Keratinocyte (primary cell): ENCODE measurements around the gene NAB1. TPM values are rescaled to one million over a fixed set of nuclear protein-coding genes. Genes with fewer than 3 reads are reported as not detected.

Experiments
- DNase-seq: peaks from one replicate; pipeline ENCODE4 v3.0.0-alpha.2; 2011; ENCODE audit warnings: low read depth, missing footprints, low spot score
- FAIRE-seq: peaks from 2 replicates; lab custom pipeline; 2011; peaks lifted over from hg19 to GRCh38; lab: Jason Lieb, UNC
- H2AFZ ChIP-seq: 2 replicates; pipeline ENCODE4 v1.6.0; 2012; ENCODE audit warnings: low read length, control low read depth, inconsistent platforms; ENCODE audit not compliant: control insufficient read depth
- H3K27ac ChIP-seq: 2 replicates; pipeline ENCODE4 v1.5.1; 2011; ENCODE audit warnings: low read length; ENCODE audit not compliant: control insufficient read depth, insufficient read depth
- H3K27me3 ChIP-seq: 3 replicates; pipeline ENCODE4 v1.6.0; 2011; ENCODE audit warnings: low read length; ENCODE audit not compliant: control insufficient read depth, insufficient read depth; ENCODE audit errors: extremely low read depth
- H3K36me3 ChIP-seq, 2 experiments: 2 replicates in 1 of 2; 3 replicates in 1 of 2; pipeline ENCODE4 v1.5.1; 2011; ENCODE audit warnings: low read length in 2 of 2, mild to moderate bottlenecking in 1 of 2; ENCODE audit not compliant: control insufficient read depth in 2 of 2, insufficient read depth in 2 of 2; ENCODE audit errors: extremely low read depth in 1 of 2
- H3K4me1 ChIP-seq: 3 replicates; pipeline ENCODE4 v1.5.1; 2011; ENCODE audit warnings: low read length; ENCODE audit not compliant: control insufficient read depth, insufficient read depth; ENCODE audit errors: extremely low read depth
- H3K4me2 ChIP-seq: 3 replicates; pipeline ENCODE4 v1.6.0; 2011; ENCODE audit warnings: low read depth, low read length; ENCODE audit not compliant: control insufficient read depth, insufficient read depth; ENCODE audit errors: extremely low read depth
- H3K4me3 ChIP-seq, 3 experiments: fragments of 200-600 bp in 1 of 3; sonication (generic) in 1 of 3; 2 replicates in 2 of 3; 3 replicates in 1 of 3; pipeline ENCODE4 v1.5.1; 2011 to 2016; ENCODE audit warnings: low read length in 3 of 3, mild to moderate bottlenecking in 3 of 3, control low read depth in 2 of 3, inconsistent platforms in 1 of 3, low read depth in 1 of 3, mixed read lengths in 1 of 3, mixed run types in 1 of 3, moderate library complexity in 1 of 3; ENCODE audit not compliant: control insufficient read depth in 2 of 3, insufficient read depth in 2 of 3; ENCODE audit errors: extremely low read depth in 1 of 3
- H3K79me2 ChIP-seq: 2 replicates; pipeline ENCODE4 v1.6.0; 2012; ENCODE audit warnings: low read length; ENCODE audit not compliant: control insufficient read depth, insufficient read depth
- H3K9ac ChIP-seq: 3 replicates; pipeline ENCODE4 v1.6.0; 2011; ENCODE audit warnings: low read length; ENCODE audit not compliant: control insufficient read depth, insufficient read depth; ENCODE audit errors: extremely low read depth
- H3K9me1 ChIP-seq: 3 replicates; pipeline ENCODE4 v1.6.0; 2011; ENCODE audit warnings: low read length; ENCODE audit not compliant: control insufficient read depth, insufficient read depth; ENCODE audit errors: extremely low read depth
- H3K9me3 ChIP-seq: 2 replicates; pipeline ENCODE4 v1.5.1; 2012; ENCODE audit warnings: low read depth, low read length; ENCODE audit not compliant: control insufficient read depth
- H4K20me1 ChIP-seq: 3 replicates; pipeline ENCODE4 v1.6.0; 2011; ENCODE audit warnings: low read length; ENCODE audit not compliant: control insufficient read depth, insufficient read depth; ENCODE audit errors: extremely low read depth
- EZH2 ChIP-seq: IDR thresholded peaks from one replicate; pipeline ENCODE4 v1.6.1; 2012; ENCODE audit warnings: inconsistent platforms, mild to moderate bottlenecking, low read length, moderate library complexity
- dilution Hi-C: fragments of 300-500 bp; cut with MboI; formaldehyde crosslinking; loops from one replicate; pipeline ENCODE4 v1.7.0; 2020; ENCODE audit warnings: low sequenced_read_pairs; ENCODE audit not compliant: extremely low pct_ligation_motif_present
- polyA plus RNA-seq, 5 experiments: library from polyadenylated mRNA; depleted of rRNA in 3 of 5; stranded (reverse) in 3 of 5; stranded (forward) in 1 of 5; unstranded in 1 of 5; fragments of >200 nt; gene quantifications; 1 replicate in 1 of 5; 2 replicates in 3 of 5; 3 replicates in 1 of 5; pipeline versions ENCODE4 v1.2.1 to v1.2.3, GENCODE V29; 2011 to 2012; ENCODE audit warnings: missing spikeins in 2 of 5, low read depth in 1 of 5, low replicate concordance in 1 of 5
- TF ChIP-seq, protein P1 (sequence below), 3 experiments: IDR thresholded peaks in 1 of 3; conservative IDR thresholded peaks in 1 of 3; optimal IDR thresholded peaks in 1 of 3; 2 replicates in 2 of 3; 3 replicates in 1 of 3; pipeline versions ENCODE3 to v1.5.1; 2011; ENCODE audit warnings: low read length in 3 of 3, mild to moderate bottlenecking in 3 of 3, moderate library complexity in 2 of 3, control low read depth in 1 of 3, inconsistent platforms in 1 of 3; ENCODE audit not compliant: insufficient read depth in 2 of 3; ENCODE audit errors: extremely low read depth in 1 of 3

The NAB1 gene
- polyA plus RNA-seq, 1 donor (not counting 4 experiments of a cell fraction or from before 2014, with no cell fraction given), result 24.3 TPM

DNA sequence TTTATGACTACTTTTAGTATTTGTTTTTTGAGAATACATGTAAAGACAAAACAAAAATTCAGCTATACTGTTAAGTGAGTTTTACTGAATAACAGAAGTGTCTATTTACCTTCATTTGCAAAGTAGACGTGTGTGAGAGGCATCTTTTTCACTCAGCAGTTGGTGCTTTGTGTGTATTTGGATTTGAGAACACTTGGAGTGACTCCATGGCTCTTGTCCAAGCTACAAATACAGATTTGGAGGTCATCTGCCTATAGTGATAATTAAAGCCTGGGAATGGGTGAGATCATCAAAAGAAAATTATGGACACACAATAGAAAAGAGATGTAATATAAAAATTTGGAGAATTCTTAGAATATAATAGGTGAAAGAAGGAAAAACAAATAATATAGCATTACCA, 6.2 kb downstream of the NAB1 start:
- H3K4me1 ChIP-seq, result peaks cover 32% of the 10 kb centered on the region
- H2AFZ ChIP-seq, result no peak overlapping the region
- peaks cover 88% of the 10 kb centered on the region for H3K79me2 ChIP-seq
- H3K9ac ChIP-seq, result no peak overlapping the region
- no peak for TF ChIP-seq EZH2
- TF ChIP-seq, protein P1, sequence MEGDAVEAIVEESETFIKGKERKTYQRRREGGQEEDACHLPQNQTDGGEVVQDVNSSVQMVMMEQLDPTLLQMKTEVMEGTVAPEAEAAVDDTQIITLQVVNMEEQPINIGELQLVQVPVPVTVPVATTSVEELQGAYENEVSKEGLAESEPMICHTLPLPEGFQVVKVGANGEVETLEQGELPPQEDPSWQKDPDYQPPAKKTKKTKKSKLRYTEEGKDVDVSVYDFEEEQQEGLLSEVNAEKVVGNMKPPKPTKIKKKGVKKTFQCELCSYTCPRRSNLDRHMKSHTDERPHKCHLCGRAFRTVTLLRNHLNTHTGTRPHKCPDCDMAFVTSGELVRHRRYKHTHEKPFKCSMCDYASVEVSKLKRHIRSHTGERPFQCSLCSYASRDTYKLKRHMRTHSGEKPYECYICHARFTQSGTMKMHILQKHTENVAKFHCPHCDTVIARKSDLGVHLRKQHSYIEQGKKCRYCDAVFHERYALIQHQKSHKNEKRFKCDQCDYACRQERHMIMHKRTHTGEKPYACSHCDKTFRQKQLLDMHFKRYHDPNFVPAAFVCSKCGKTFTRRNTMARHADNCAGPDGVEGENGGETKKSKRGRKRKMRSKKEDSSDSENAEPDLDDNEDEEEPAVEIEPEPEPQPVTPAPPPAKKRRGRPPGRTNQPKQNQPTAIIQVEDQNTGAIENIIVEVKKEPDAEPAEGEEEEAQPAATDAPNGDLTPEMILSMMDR (optimal IDR thresholded peaks at IDR 0.05 in 1 of 3, IDR thresholded peaks at IDR 0.05 in 1 of 3, conservative IDR thresholded peaks at IDR 0.05 in 1 of 3; ENCODE audit: extremely low read depth in 1 of 3, insufficient read depth in 2 of 3, low read length in 3 of 3), result no peak
- peaks cover 4% of the 10 kb centered on the region for H4K20me1 ChIP-seq
- H3K9me3 ChIP-seq, result no peaks in the 10 kb centered on the region
- DNase-seq, result no peak
- no peaks in the 10 kb centered on the region for H3K27me3 ChIP-seq
- H3K27ac ChIP-seq, result no peak overlapping the region
- H3K4me3 ChIP-seq, result no peak overlapping the region
- FAIRE-seq, result no peak
- peaks cover 3% of the 10 kb centered on the region for H3K9me1 ChIP-seq
- peaks cover 1 to 5% of the 10 kb centered on the region in 2 experiments for H3K36me3 ChIP-seq
- no peak overlapping the region for H3K4me2 ChIP-seq
- dilution Hi-C loops, result no loop called here

DNA sequence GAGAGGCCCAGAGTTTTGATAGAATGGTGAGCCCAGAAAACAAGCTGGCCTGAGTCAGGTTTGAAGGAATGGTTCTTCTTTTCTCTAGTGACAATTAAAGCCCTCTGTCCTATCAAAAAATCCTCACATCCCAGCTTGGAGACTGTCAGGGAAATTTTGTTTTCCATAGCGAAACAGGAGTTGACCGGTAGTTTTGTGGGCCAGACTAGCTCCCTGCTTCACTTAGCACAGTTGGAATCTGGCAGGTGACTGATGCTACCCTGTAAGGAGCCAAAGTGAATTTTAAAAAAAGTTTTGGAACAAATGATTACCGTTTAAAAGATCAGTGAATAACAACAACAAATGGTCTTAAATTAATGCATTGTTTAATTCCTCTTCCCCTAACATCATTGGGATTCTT, 6.7 kb downstream of the NAB1 start:
- H3K9me3 ChIP-seq, result no peaks in the 10 kb centered on the region
- H2AFZ ChIP-seq, result no peak overlapping the region
- H3K27me3 ChIP-seq, result no peaks in the 10 kb centered on the region
- no peak overlapping the region for H3K4me2 ChIP-seq
- H3K9me1 ChIP-seq, result peaks cover 3% of the 10 kb centered on the region
- DNase-seq (no peak), FAIRE-seq (no peak)
- TF ChIP-seq, protein P1 (optimal IDR thresholded peaks at IDR 0.05 in 1 of 3, IDR thresholded peaks at IDR 0.05 in 1 of 3, conservative IDR thresholded peaks at IDR 0.05 in 1 of 3; ENCODE audit: extremely low read depth in 1 of 3, insufficient read depth in 2 of 3, low read length in 3 of 3), result no peak
- TF ChIP-seq EZH2, result no peak
- no peak overlapping the region for H3K4me3 ChIP-seq
- H3K27ac ChIP-seq, result no peak overlapping the region
- dilution Hi-C loops, result no loop called here
- peaks cover 1 to 5% of the 10 kb centered on the region in 2 experiments for H3K36me3 ChIP-seq
- H3K9ac ChIP-seq, result no peak overlapping the region
- H4K20me1 ChIP-seq, result peaks cover 4% of the 10 kb centered on the region
- H3K79me2 ChIP-seq, result peaks cover 86% of the 10 kb centered on the region
- peaks cover 32% of the 10 kb centered on the region for H3K4me1 ChIP-seq
